H9 (cell line): Measurements from ENCODE around the gene HLF. TPM values are rescaled to one million over a fixed set of nuclear protein-coding genes. Genes with fewer than 3 reads are reported as not detected.

Experiments used
- DNase-seq: peaks from one replicate; pipeline ENCODE4 v3.0.0-alpha.2; 2017
- H2AFZ ChIP-seq: one replicate; pipeline ENCODE4 v1.6.1; 2013; ENCODE audit warnings: mild to moderate bottlenecking, low read length, control low read depth, moderate library complexity
- H2AK5ac ChIP-seq: 2 replicates; pipeline ENCODE4 v1.6.1; 2013; ENCODE audit warnings: low read length, control low read depth, mixed read lengths; ENCODE audit not compliant: insufficient read length
- H2BK120ac ChIP-seq: one replicate; pipeline ENCODE4 v1.6.1; 2013; ENCODE audit warnings: low read depth, mild to moderate bottlenecking, low read length, control low read depth, inconsistent platforms; ENCODE audit not compliant: poor library complexity, severe bottlenecking
- H2BK12ac ChIP-seq: 2 replicates; pipeline ENCODE4 v1.6.1; 2013; ENCODE audit warnings: low read length, control low read depth, mixed read lengths, low read depth; ENCODE audit not compliant: insufficient read length
- H2BK15ac ChIP-seq: 2 replicates; pipeline ENCODE4 v1.6.1; 2013; ENCODE audit warnings: low read depth, low read length, control low read depth
- H2BK20ac ChIP-seq: one replicate; pipeline ENCODE4 v1.6.1; 2013; ENCODE audit warnings: low read depth, mild to moderate bottlenecking, low read length, control low read depth, inconsistent platforms; ENCODE audit not compliant: poor library complexity, severe bottlenecking
- H2BK5ac ChIP-seq: 2 replicates; pipeline ENCODE4 v1.6.1; 2013; ENCODE audit warnings: low read length, control low read depth, mixed read lengths; ENCODE audit not compliant: insufficient read length
- H3K14ac ChIP-seq: 2 replicates; pipeline ENCODE4 v1.6.1; 2013; ENCODE audit warnings: low read length, control low read depth; ENCODE audit not compliant: insufficient read depth
- H3K18ac ChIP-seq: 2 replicates; pipeline ENCODE4 v1.6.1; 2013; ENCODE audit warnings: low read depth, mild to moderate bottlenecking, mixed read lengths, low read length, control low read depth; ENCODE audit not compliant: insufficient read length
- H3K23ac ChIP-seq: 2 replicates; pipeline ENCODE4 v1.6.1; 2013; ENCODE audit warnings: low read length, control low read depth, mixed read lengths, low read depth; ENCODE audit not compliant: insufficient read length
- H3K23me2 ChIP-seq: 2 replicates; pipeline ENCODE4 v1.6.1; 2013; ENCODE audit warnings: low read depth, mild to moderate bottlenecking, mixed read lengths, low read length, control low read depth; ENCODE audit not compliant: insufficient read length, poor library complexity, severe bottlenecking
- H3K27ac ChIP-seq: 2 replicates; pipeline ENCODE4 v1.5.1; 2013; ENCODE audit warnings: low read length, control low read depth, mixed read lengths, low read depth; ENCODE audit not compliant: insufficient read length
- H3K27me3 ChIP-seq: 2 replicates; pipeline ENCODE4 v1.6.1; 2013; ENCODE audit warnings: low read length, control low read depth, inconsistent platforms; ENCODE audit not compliant: insufficient read depth
- H3K4ac ChIP-seq: 2 replicates; pipeline ENCODE4 v1.6.1; 2013; ENCODE audit warnings: low read depth, mild to moderate bottlenecking, control low read depth, inconsistent platforms, low read length, moderate library complexity
- H3K4me1 ChIP-seq: 2 replicates; pipeline ENCODE4 v1.6.1; 2013; ENCODE audit warnings: low read length, control low read depth, inconsistent platforms; ENCODE audit not compliant: insufficient read depth
- H3K4me2 ChIP-seq: 2 replicates; pipeline ENCODE4 v1.6.1; 2013; ENCODE audit warnings: low read length, control low read depth, mixed read lengths; ENCODE audit not compliant: insufficient read length, insufficient read depth
- H3K56ac ChIP-seq: 2 replicates; pipeline ENCODE4 v1.6.1; 2013; ENCODE audit warnings: low read depth, mild to moderate bottlenecking, mixed read lengths, low read length, control low read depth; ENCODE audit not compliant: insufficient read length
- H3K79me1 ChIP-seq: 2 replicates; pipeline ENCODE4 v1.6.1; 2013; ENCODE audit warnings: low read depth, mild to moderate bottlenecking, moderate library complexity, low read length, control low read depth, inconsistent platforms; ENCODE audit not compliant: insufficient read depth, poor library complexity, severe bottlenecking
- H3K79me2 ChIP-seq: 2 replicates; pipeline ENCODE4 v1.6.1; 2013; ENCODE audit warnings: low read length, control low read depth, inconsistent platforms; ENCODE audit not compliant: insufficient read depth
- H3K9ac ChIP-seq: 2 replicates; pipeline ENCODE4 v1.6.1; 2013; ENCODE audit warnings: low read length, control low read depth, mixed read lengths; ENCODE audit not compliant: insufficient read length; ENCODE audit errors: extremely low read depth
- H3K9me3 ChIP-seq: one replicate; pipeline ENCODE4 v1.6.1; 2013; ENCODE audit warnings: low read depth, low read length, inconsistent platforms; ENCODE audit not compliant: control insufficient read depth
- H3T11ph ChIP-seq: one replicate; pipeline ENCODE4 v1.6.1; 2013; ENCODE audit warnings: mild to moderate bottlenecking, low read length, control low read depth, inconsistent platforms
- H4K20me1 ChIP-seq: one replicate; pipeline ENCODE4 v1.6.1; 2013; ENCODE audit not compliant: control insufficient read depth, insufficient read length, insufficient read depth
- H4K5ac ChIP-seq: 2 replicates; pipeline ENCODE4 v1.6.1; 2013; ENCODE audit warnings: low read depth, mild to moderate bottlenecking, mixed read lengths, low read length, control low read depth; ENCODE audit not compliant: insufficient read length
- H4K8ac ChIP-seq: replicated peaks from 2 replicates; pipeline ENCODE4 v1.6.1; 2013; ENCODE audit warnings: low read length, control low read depth, mixed read lengths, low read depth; ENCODE audit not compliant: insufficient read length
- H4K91ac ChIP-seq: 2 replicates; pipeline ENCODE4 v1.6.1; 2013; ENCODE audit warnings: low read depth, mild to moderate bottlenecking, moderate library complexity, mixed read lengths, low read length, control low read depth; ENCODE audit not compliant: insufficient read length
- H3K27ac Mint-ChIP-seq, 3 experiments: 2 replicates in 2 of 3; 3 replicates in 1 of 3; pipeline ENCODE4 v1.8.0; 2020 to 2021; ENCODE audit warnings: mixed read lengths in 3 of 3, mild to moderate bottlenecking in 1 of 3, moderate library complexity in 1 of 3
- H3K27me3 Mint-ChIP-seq: 2 replicates; pipeline ENCODE4 v1.8.0; 2021; ENCODE audit warnings: low read depth, mild to moderate bottlenecking, moderate library complexity, mixed read lengths
- H3K36me3 Mint-ChIP-seq, 3 experiments: 2 replicates in 2 of 3; 3 replicates in 1 of 3; pipeline ENCODE4 v1.8.0; 2020 to 2021; ENCODE audit warnings: low read depth in 3 of 3, mixed read lengths in 3 of 3; ENCODE audit not compliant: insufficient read depth in 1 of 3
- H3K4me1 Mint-ChIP-seq, 2 experiments: 2 replicates each; pipeline ENCODE4 v1.8.0; 2020; ENCODE audit warnings: mixed read lengths in 2 of 2
- H3K4me3 Mint-ChIP-seq, 2 experiments: 2 replicates in 1 of 2; 3 replicates in 1 of 2; pipeline ENCODE4 v1.8.0; 2020 to 2021; ENCODE audit warnings: mild to moderate bottlenecking in 2 of 2, mixed read lengths in 2 of 2, moderate library complexity in 1 of 2
- H3K9me3 Mint-ChIP-seq, 2 experiments: 2 replicates in 1 of 2; 3 replicates in 1 of 2; pipeline ENCODE4 v1.8.0; 2020; ENCODE audit warnings: mild to moderate bottlenecking in 2 of 2, mixed read lengths in 2 of 2, moderate library complexity in 1 of 2
- CTCF ChIP-seq: fragments of 200-600 bp; sonication (generic); conservative IDR thresholded peaks from 3 replicates; pipeline ENCODE4 v1.8.0; 2021; ENCODE audit warnings: antibody characterized with exemption, mild to moderate bottlenecking
- WGBS: extraction: QIAGEN DNeasy Blood & Tissue Kit; methylation state at CpG from one replicate; pipeline ENCODE4 v1.1.7; 2013; ENCODE audit warnings: missing lambda C conversion rate, low lambda C conversion rate, mixed read lengths; ENCODE audit not compliant: insufficient read length; ENCODE audit errors: extremely low coverage; 5-methylcytosine and 5-hydroxymethylcytosine counted together
- total RNA-seq: library from RNA; stranded (reverse); gene quantifications from 2 replicates; pipeline ENCODE4 v1.2.1, GENCODE V29; 2021

HLF gene
- total RNA-seq, 1 experiment from 2014 or later: 0.17 TPM

DNA sequence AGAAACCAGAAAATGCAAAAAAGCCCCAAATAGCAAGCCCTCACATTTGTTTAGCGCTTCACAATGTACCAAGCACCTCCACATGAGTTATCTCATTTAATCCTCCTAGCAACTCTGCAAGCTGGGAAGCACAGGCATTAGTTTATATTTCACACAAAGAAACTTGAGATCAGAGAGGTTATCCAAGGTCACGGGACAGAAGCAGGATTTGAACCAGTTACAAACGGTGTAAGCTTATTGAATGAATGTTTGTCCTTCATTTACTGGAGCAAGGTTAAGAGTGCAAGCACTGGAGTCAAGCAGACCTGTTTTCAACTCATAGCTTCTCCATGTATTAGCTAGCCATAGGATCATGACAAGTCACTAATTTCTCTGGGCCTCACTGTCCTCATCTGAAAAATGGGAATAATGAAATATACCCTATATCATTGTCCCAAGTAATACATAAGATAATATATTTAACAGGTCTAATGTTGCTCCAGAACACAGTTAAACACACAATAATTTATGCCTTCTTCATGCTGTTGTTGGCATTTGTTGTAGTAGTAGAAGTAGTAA is 6.1 kb upstream of the HLF start:
- H2BK12ac ChIP-seq: no peak overlapping the region
- H3K23me2 ChIP-seq: peaks cover under 1% of the 10 kb centered on the region
- H4K5ac ChIP-seq: no peak overlapping the region
- peaks cover 12% of the 10 kb centered on the region for H3K27me3 ChIP-seq
- no peaks in the 10 kb centered on the region for H3K79me1 ChIP-seq
- no peak overlapping the region for H3K4ac ChIP-seq
- TF ChIP-seq CTCF: no peak
- no peak overlapping the region for H3T11ph ChIP-seq
- no peak overlapping the region for H4K91ac ChIP-seq
- no peaks in the 10 kb centered on the region for H3K36me3 Mint-ChIP-seq
- no peak overlapping the region for H3K27ac Mint-ChIP-seq
- H3K18ac ChIP-seq: no peak overlapping the region
- H3K27me3 Mint-ChIP-seq: peaks cover 45% of the 10 kb centered on the region
- WGBS: no CpG with 5 or more reads among the region's 3 CpGs
- peaks cover 0 to 4% of the 10 kb centered on the region in 2 experiments; a peak in 3 of 5 replicates for H3K9me3 Mint-ChIP-seq
- DNase-seq: no peak
- H2BK15ac ChIP-seq: no peak overlapping the region
- H3K79me2 ChIP-seq: no peaks in the 10 kb centered on the region
- no peak overlapping the region for H3K4me2 ChIP-seq
- H3K23ac ChIP-seq: no peak overlapping the region
- no peak overlapping the region for H2BK5ac ChIP-seq
- no peaks in the 10 kb centered on the region; the same call in 1 of the 2 replicates for H3K4me1 ChIP-seq
- H2AFZ ChIP-seq: no peak overlapping the region
- no peak overlapping the region for H2BK20ac ChIP-seq
- no peaks in the 10 kb centered on the region for H4K20me1 ChIP-seq
- no peak overlapping the region for H3K56ac ChIP-seq
- no peak overlapping the region for H3K27ac ChIP-seq
- no peak overlapping the region for H4K8ac ChIP-seq
- no peak overlapping the region for H2BK120ac ChIP-seq
- no peaks in the 10 kb centered on the region for H3K9me3 ChIP-seq
- no peak overlapping the region for H2AK5ac ChIP-seq
- H3K4me1 Mint-ChIP-seq: peaks cover 4% of the 10 kb centered on the region in 2 experiments
- no peak overlapping the region for H3K4me3 Mint-ChIP-seq
- H3K9ac ChIP-seq: no peak overlapping the region
- no peak overlapping the region for H3K14ac ChIP-seq
